Tibial artery (tissue), 4 donors: ENCODE results near the gene SAMM50.

Experiments used
- DNase-seq, 2 donors: peaks; one replicate each; pipeline ENCODE4 v3.0.0-alpha.2; 2019
- H3K27ac ChIP-seq, 2 donors: fragments of 200-600 bp; sonication (generic) in 1 of 2; 1 replicate in 1 of 2; 2 replicates in 1 of 2; pipeline ENCODE4 v1.5.1; 2018 to 2019; ENCODE audit warnings: mild to moderate bottlenecking in 1 of 2
- H3K27me3 ChIP-seq, 2 donors: fragments of 200-600 bp; sonication (generic) in 1 of 2; one replicate each; pipeline versions ENCODE4 v1.5.1 to v1.6.0; 2016 to 2019
- H3K36me3 ChIP-seq, 3 donors: fragments of 200-600 bp; sonication (generic) in 2 of 3; one replicate each; pipeline ENCODE4 v1.5.1; 2016 to 2019; ENCODE audit warnings: mild to moderate bottlenecking in 2 of 3
- H3K4me1 ChIP-seq, 4 donors: fragments of 200-600 bp; sonication (generic) in 2 of 4; 1 replicate in 3 of 4; 2 replicates in 1 of 4; pipeline ENCODE4 v1.5.1; 2016 to 2019
- H3K4me3 ChIP-seq, 2 donors: fragments of 200-600 bp; sonication (generic) in 1 of 2; 1 replicate in 1 of 2; 2 replicates in 1 of 2; pipeline ENCODE4 v1.5.1; 2018 to 2019; ENCODE audit warnings: mild to moderate bottlenecking in 2 of 2
- H3K9me3 ChIP-seq, 3 donors: fragments of 200-600 bp; sonication (generic) in 1 of 3; one replicate each; pipeline ENCODE4 v1.5.1; 2016 to 2019
- CTCF ChIP-seq, 2 experiments: fragments of 200-600 bp in 1 of 2; fragments of 450-650 bp in 1 of 2; IDR thresholded peaks; one replicate each; pipeline ENCODE4 v1.5.1; 2017 to 2019; ENCODE audit warnings: antibody characterized with exemption in 2 of 2, mild to moderate bottlenecking in 1 of 2, moderate library complexity in 1 of 2
- intact Hi-C: fragments of 100-400 bp; cut with DNase I; formaldehyde crosslinking; loops from one replicate; pipeline ENCODE4 v1.15.0; 2023; ENCODE audit warnings: low total_unique reads

SAMM50 gene

GRCh38 chr22:43923631-43924464, 31.4 kb upstream of the SAMM50 start, which contains the start of gene PNPLA3:
Gene PNPLA3, plus strand, starts transcription at chr22:43923805. Its CDS starts 107 bp downstream, at chr22:43923912.
- Histone ChIP-seq H3K27ac (no peak within 1 kb of the TSS), H3K4me1 (peaks cover 0 to 25% (median 13%) of the 10 kb centered on the region in 4 donors), H3K4me3 (peak within 1 kb of the TSS; percentile 46 to 58), H3K27me3 (peaks cover 0 to 72% of the 10 kb centered on the region in 2 donors), H3K36me3 (no peaks in the 10 kb centered on the region), H3K9me3 (no peaks in the 10 kb centered on the region)
- intact Hi-C loops: no loop called here
- peak; percentile 80 to 82 for DNase-seq
- TF ChIP-seq CTCF (IDR thresholded peaks at IDR 0.05): no peak

- Histone ChIP-seq H3K27ac (no peak overlapping the region), H3K9me3 (no peaks in the 10 kb centered on the region), H3K27me3 (peaks cover 0 to 64% of the 10 kb centered on the region in 2 donors), H3K4me1 (peaks cover 0 to 25% (median 13%) of the 10 kb centered on the region in 4 donors), H3K36me3 (no peaks in the 10 kb centered on the region), H3K4me3 (no peak overlapping the region)
- intact Hi-C loops: no loop called here
- DNase-seq: no peak
- TF ChIP-seq CTCF (IDR thresholded peaks at IDR 0.05): no peak
Measured at GRCh38 chr22:43924877-43925276, 30.4 kb upstream of the SAMM50 start.

- Histone ChIP-seq H3K36me3 (no peaks in the 10 kb centered on the region), H3K9me3 (no peaks in the 10 kb centered on the region), H3K27me3 (peaks cover 0 to 58% of the 10 kb centered on the region in 2 donors), H3K27ac (no peak overlapping the region), H3K4me3 (no peak overlapping the region), H3K4me1 (peaks cover 0 to 25% (median 13%) of the 10 kb centered on the region in 4 donors)
- no peak for TF ChIP-seq CTCF (IDR thresholded peaks at IDR 0.05)
- intact Hi-C loops: no loop called here
- no peak for DNase-seq
Measured at GRCh38 chr22:43925433-43926348, 29.6 kb upstream of the SAMM50 start.

- no peak for DNase-seq
- intact Hi-C loops: no loop called here
- Histone ChIP-seq H3K4me1 (peaks cover 0 to 25% (median 13%) of the 10 kb centered on the region in 4 donors), H3K27ac (no peak overlapping the region), H3K4me3 (no peak overlapping the region), H3K27me3 (peaks cover 0 to 56% of the 10 kb centered on the region in 2 donors), H3K36me3 (no peaks in the 10 kb centered on the region), H3K9me3 (no peaks in the 10 kb centered on the region)
- no peak for TF ChIP-seq CTCF (IDR thresholded peaks at IDR 0.05)
Measured at GRCh38 chr22:43926349-43926710, 28.9 kb upstream of the SAMM50 start.

GRCh38 chr22:43928468-43928867, 26.8 kb upstream of the SAMM50 start:
- Histone ChIP-seq H3K36me3 (no peaks in the 10 kb centered on the region), H3K4me1 (peaks cover 0 to 17% (median 8%) of the 10 kb centered on the region in 4 donors), H3K4me3 (no peak overlapping the region), H3K27ac (no peak overlapping the region), H3K9me3 (no peaks in the 10 kb centered on the region), H3K27me3 (peaks cover 0 to 35% of the 10 kb centered on the region in 2 donors)
- intact Hi-C loops: no loop called here
- TF ChIP-seq CTCF (IDR thresholded peaks at IDR 0.05): no peak
- DNase-seq: no peak
